KOPT-K1 (cell line): Measurements from ENCODE around the gene FAM219B.
A peak's percentile ranks its signal among the peaks of the same experiment; 100 is the strongest.
"Not testable (repeated sequence)": the region's sequence is repeated elsewhere in the genome, so short reads cannot be mapped to it uniquely, and the experiment has no call there.

Experiments used
- H3K27ac ChIP-seq: fragments of 200-600 bp; sonication (generic); 2 replicates; pipeline ENCODE4 v1.5.1; 2016; ENCODE audit warnings: antibody characterized with exemption, mild to moderate bottlenecking, low read depth, low read length; ENCODE audit not compliant: poor library complexity, severe bottlenecking
- H3K36me3 ChIP-seq: fragments of 200-600 bp; sonication (generic); 2 replicates; pipeline ENCODE4 v1.5.1; 2017; ENCODE audit warnings: antibody characterized with exemption, mild to moderate bottlenecking, low read length, moderate library complexity; ENCODE audit not compliant: insufficient read depth
- H3K9me3 ChIP-seq: fragments of 200-600 bp; sonication (generic); 2 replicates; pipeline ENCODE4 v1.5.1; 2017; ENCODE audit warnings: antibody characterized with exemption, low read length, mild to moderate bottlenecking; ENCODE audit not compliant: insufficient read depth, poor library complexity, severe bottlenecking

The FAM219B gene

GRCh38 chr15:74906450-74907162 is at the start of gene FAM219B:
Gene FAM219B, minus strand, starts transcription at chr15:74906851. Its CDS starts 51 bp downstream, at chr15:74906800.
- Histone ChIP-seq H3K27ac (peak within 1 kb of the TSS; percentile 73), H3K9me3 (no peaks in the 10 kb centered on the region), H3K36me3 (peaks cover 48% of the 10 kb centered on the region)

GRCh38 chr15:74955796-74956647 is 49.4 kb upstream of the FAM219B start:
- Histone ChIP-seq H3K9me3 (no peaks in the 10 kb centered on the region), H3K27ac (no peak overlapping the region), H3K36me3 (no peaks in the 10 kb centered on the region)

- Histone ChIP-seq H3K9me3 (no peaks in the 10 kb centered on the region), H3K27ac (no peak overlapping the region), H3K36me3 (no peaks in the 10 kb centered on the region)
Observed at GRCh38 chr15:74955017-74955416, 48.4 kb upstream of the FAM219B start.

GRCh38 chr15:74954515-74954914 is 47.9 kb upstream of the FAM219B start:
- Histone ChIP-seq H3K27ac (no peak overlapping the region), H3K36me3 (no peaks in the 10 kb centered on the region), H3K9me3 (no peaks in the 10 kb centered on the region)

GRCh38 chr15:74951006-74951405 is 44.4 kb upstream of the FAM219B start:
- Histone ChIP-seq H3K9me3 (no peaks in the 10 kb centered on the region), H3K27ac (no peak overlapping the region), H3K36me3 (no peaks in the 10 kb centered on the region)

GRCh38 chr15:74950078-74950908 is 43.6 kb upstream of the FAM219B start:
- Histone ChIP-seq H3K27ac (no peak overlapping the region), H3K9me3 (no peaks in the 10 kb centered on the region), H3K36me3 (no peaks in the 10 kb centered on the region)

GRCh38 chr15:74937590-74938371 is 31.1 kb upstream of the FAM219B start, which contains the start of gene COX5A:
Gene COX5A, minus strand, starts transcription at chr15:74938073. Its CDS starts 59 bp downstream, at chr15:74938014.
- Histone ChIP-seq H3K9me3 (no peaks in the 10 kb centered on the region), H3K36me3 (peaks cover 19% of the 10 kb centered on the region; the same call in 1 of the 2 replicates), H3K27ac (peak within 1 kb of the TSS; percentile 89)

- Histone ChIP-seq H3K9me3 (no peaks in the 10 kb centered on the region), H3K27ac (peak overlapping the region; percentile 89)
Observed at GRCh38 chr15:74937272-74937589, 30.6 kb upstream of the FAM219B start.

GRCh38 chr15:74935193-74935592 is 28.5 kb upstream of the FAM219B start:
- not testable (repeated sequence) for H3K27ac ChIP-seq, H3K9me3 ChIP-seq
- peaks cover 39% of the 10 kb centered on the region for H3K36me3 ChIP-seq

More at GRCh38 chr15:74937272-74937589, 30.6 kb upstream of the FAM219B start:
- H3K36me3 ChIP-seq, result peaks cover 20% of the 10 kb centered on the region

GRCh38 chr15:74933573-74933972 is 26.9 kb upstream of the FAM219B start:
- Histone ChIP-seq H3K9me3 (no peaks in the 10 kb centered on the region), H3K27ac (no peak overlapping the region), H3K36me3 (peaks cover 55% of the 10 kb centered on the region)

- Histone ChIP-seq H3K9me3 (no peaks in the 10 kb centered on the region), H3K36me3 (peaks cover 79% of the 10 kb centered on the region), H3K27ac (no peak overlapping the region)
Observed at GRCh38 chr15:74928771-74929198, 22.1 kb upstream of the FAM219B start.

- peaks cover 91% of the 10 kb centered on the region for H3K36me3 ChIP-seq
- no peak overlapping the region for H3K27ac ChIP-seq
- no peaks in the 10 kb centered on the region for H3K9me3 ChIP-seq
Observed at GRCh38 chr15:74924525-74924924, 17.9 kb upstream of the FAM219B start.

- Histone ChIP-seq H3K36me3 (peaks cover 96% of the 10 kb centered on the region), H3K27ac (no peak overlapping the region), H3K9me3 (no peaks in the 10 kb centered on the region)
Observed at GRCh38 chr15:74920456-74920855, 13.8 kb upstream of the FAM219B start.

GRCh38 chr15:74917676-74918075 is 11.0 kb upstream of the FAM219B start:
- Histone ChIP-seq H3K9me3 (no peaks in the 10 kb centered on the region), H3K36me3 (peaks cover 92% of the 10 kb centered on the region), H3K27ac (no peak overlapping the region)
